ENCODE results near the gene NFATC2. TPM values are rescaled to one million over a fixed set of nuclear protein-coding genes. Genes with fewer than 3 reads are reported as not detected.

The NFATC2 gene
- polyA plus RNA-seq, 1 donor from 2014 or later = not detected

DNA sequence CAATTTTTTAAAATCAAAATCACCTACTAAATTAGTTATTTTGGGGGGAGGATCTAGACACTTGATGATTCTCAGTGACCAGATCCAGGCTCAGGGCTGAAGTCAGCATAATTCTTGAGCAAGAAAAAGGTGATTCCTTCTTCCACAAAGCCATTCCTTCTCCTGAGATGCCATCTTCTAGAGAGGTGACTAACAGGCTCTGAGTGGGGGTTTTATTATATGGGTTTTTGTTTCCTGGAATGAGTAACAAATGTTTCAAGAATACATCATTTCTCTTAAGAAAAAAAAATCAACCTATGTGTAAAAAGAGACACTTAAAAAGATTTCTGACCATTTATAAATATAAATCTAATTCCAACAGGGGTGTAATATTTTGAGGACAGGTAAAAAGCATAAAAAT lies 154.3 kb downstream of the NFATC2 start:
- no peaks in the 10 kb centered on the region for H3K27me3 ChIP-seq (ENCODE audit: insufficient read depth, low read depth, low read length)
- no peaks in the 10 kb centered on the region for H3K9me3 ChIP-seq (ENCODE audit: low read length)
- no peaks in the 10 kb centered on the region for H4K20me1 ChIP-seq (ENCODE audit: insufficient read depth)
- H3K79me2 ChIP-seq (replicated peaks; ENCODE audit: insufficient read depth, low read length) = no peaks in the 10 kb centered on the region
- H3K9me2 ChIP-seq (ENCODE audit: insufficient read depth, low read length) = no peaks in the 10 kb centered on the region
- no peak overlapping the region for H3K4me2 ChIP-seq (ENCODE audit: low read length)
- H2AFZ ChIP-seq (ENCODE audit: low read depth, low read length) = no peak overlapping the region
- H3K9ac ChIP-seq (ENCODE audit: low read length) = no peak overlapping the region
- no peaks in the 10 kb centered on the region for H3F3A ChIP-seq (ENCODE audit: insufficient read depth, low read length, poor library complexity, severe bottlenecking)
- H3K4me3 ChIP-seq (ENCODE audit: low read length) = no peak overlapping the region
- H3K36me3 ChIP-seq (ENCODE audit: insufficient read depth, low read length) = no peaks in the 10 kb centered on the region
- no peak overlapping the region for H3K27ac ChIP-seq (ENCODE audit: low read length)
- TF ChIP-seq TAF1 (IDR thresholded peaks at IDR 0.05; ENCODE audit: low read depth) (no peak), POLR2AphosphoS5 (IDR thresholded peaks at IDR 0.05) (no peak)

DNA sequence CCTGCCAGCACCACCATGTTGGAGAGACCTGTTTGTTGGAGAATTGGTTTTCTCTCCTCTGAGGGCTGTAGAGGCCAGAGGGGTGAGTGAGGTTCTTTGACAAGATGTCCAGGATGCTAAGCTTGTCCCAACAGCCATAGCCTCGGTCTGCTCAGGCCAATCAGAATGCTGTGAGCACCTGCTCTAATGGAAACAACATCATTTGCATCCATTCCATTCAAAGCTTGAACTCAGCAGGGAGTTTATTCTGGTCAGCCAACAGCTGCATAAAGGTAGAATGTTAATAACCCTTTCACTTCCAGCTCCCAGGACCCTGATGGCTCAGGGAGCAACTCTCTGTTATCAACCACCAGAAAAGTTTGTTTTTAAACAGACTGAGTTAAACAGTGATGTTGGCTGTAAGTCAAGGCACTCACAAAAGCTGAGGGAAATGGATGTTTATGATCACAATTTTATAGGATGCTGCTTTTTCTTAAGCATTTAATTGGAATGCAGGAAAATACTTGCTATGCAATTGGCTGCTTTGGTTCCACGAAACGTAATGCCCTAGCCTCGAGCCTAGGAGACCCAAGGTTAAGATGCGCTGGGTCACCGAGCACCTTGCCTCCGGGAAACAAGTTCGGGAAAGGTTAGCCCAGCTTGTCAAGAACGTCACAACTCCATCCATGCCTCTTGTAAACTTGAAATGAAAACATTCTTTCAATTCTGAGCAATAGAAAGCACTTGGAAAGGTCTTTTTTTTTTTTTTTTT lies 155.2 kb downstream of the NFATC2 start:
- Histone ChIP-seq H3F3A (ENCODE audit: insufficient read depth, low read length, poor library complexity, severe bottlenecking) (no peaks in the 10 kb centered on the region), H3K27ac (ENCODE audit: low read length) (no peak overlapping the region), H3K9ac (ENCODE audit: low read length) (no peak overlapping the region), H3K9me3 (ENCODE audit: low read length) (no peaks in the 10 kb centered on the region), H3K4me2 (ENCODE audit: low read length) (no peak overlapping the region), H3K4me3 (ENCODE audit: low read length) (no peak overlapping the region), H3K27me3 (ENCODE audit: insufficient read depth, low read depth, low read length) (no peaks in the 10 kb centered on the region), H3K36me3 (ENCODE audit: insufficient read depth, low read length) (no peaks in the 10 kb centered on the region), H3K79me2 (replicated peaks; ENCODE audit: insufficient read depth, low read length) (no peaks in the 10 kb centered on the region), H4K20me1 (ENCODE audit: insufficient read depth) (no peaks in the 10 kb centered on the region), H2AFZ (ENCODE audit: low read depth, low read length) (no peak overlapping the region), H3K9me2 (ENCODE audit: insufficient read depth, low read length) (no peaks in the 10 kb centered on the region)
- TF ChIP-seq EP300 (conservative IDR thresholded peaks at IDR 0.05; ENCODE audit: poor library complexity, severe bottlenecking) (no peak), TAF1 (IDR thresholded peaks at IDR 0.05; ENCODE audit: low read depth) (no peak), SMC3 (conservative IDR thresholded peaks at IDR 0.05; ENCODE audit: poor library complexity) (no peak)
- TF ChIP-seq, protein P1, sequence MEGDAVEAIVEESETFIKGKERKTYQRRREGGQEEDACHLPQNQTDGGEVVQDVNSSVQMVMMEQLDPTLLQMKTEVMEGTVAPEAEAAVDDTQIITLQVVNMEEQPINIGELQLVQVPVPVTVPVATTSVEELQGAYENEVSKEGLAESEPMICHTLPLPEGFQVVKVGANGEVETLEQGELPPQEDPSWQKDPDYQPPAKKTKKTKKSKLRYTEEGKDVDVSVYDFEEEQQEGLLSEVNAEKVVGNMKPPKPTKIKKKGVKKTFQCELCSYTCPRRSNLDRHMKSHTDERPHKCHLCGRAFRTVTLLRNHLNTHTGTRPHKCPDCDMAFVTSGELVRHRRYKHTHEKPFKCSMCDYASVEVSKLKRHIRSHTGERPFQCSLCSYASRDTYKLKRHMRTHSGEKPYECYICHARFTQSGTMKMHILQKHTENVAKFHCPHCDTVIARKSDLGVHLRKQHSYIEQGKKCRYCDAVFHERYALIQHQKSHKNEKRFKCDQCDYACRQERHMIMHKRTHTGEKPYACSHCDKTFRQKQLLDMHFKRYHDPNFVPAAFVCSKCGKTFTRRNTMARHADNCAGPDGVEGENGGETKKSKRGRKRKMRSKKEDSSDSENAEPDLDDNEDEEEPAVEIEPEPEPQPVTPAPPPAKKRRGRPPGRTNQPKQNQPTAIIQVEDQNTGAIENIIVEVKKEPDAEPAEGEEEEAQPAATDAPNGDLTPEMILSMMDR (IDR thresholded peaks at IDR 0.05; ENCODE audit: poor library complexity, severe bottlenecking) = no peak

DNA sequence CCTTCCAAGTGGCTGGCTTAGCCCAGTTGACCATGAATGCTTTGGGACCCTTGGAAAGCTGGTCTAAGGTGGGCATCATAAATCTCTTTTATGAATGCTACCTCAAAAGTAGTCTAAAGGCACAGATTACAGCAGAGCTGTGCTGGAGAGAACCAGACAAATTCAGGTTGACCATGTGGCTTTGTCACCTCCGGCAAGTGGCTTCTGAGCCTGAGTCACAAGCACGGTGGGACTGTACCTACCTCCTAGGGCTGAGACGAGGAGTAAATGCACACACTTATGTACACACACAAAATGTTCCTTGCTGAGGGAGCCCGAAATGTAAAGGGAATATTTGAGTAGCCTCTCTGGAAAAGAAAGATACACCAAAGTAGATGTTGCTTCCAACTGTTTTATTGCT lies 155.9 kb downstream of the NFATC2 start:
- Histone ChIP-seq H3K9ac (ENCODE audit: low read length) (no peak overlapping the region), H3K79me2 (replicated peaks; ENCODE audit: insufficient read depth, low read length) (no peaks in the 10 kb centered on the region), H3K4me3 (ENCODE audit: low read length) (no peak overlapping the region), H3K36me3 (ENCODE audit: insufficient read depth, low read length) (no peaks in the 10 kb centered on the region), H3K27ac (ENCODE audit: low read length) (no peak overlapping the region), H3K9me3 (ENCODE audit: low read length) (no peaks in the 10 kb centered on the region), H3F3A (ENCODE audit: insufficient read depth, low read length, poor library complexity, severe bottlenecking) (no peaks in the 10 kb centered on the region), H2AFZ (ENCODE audit: low read depth, low read length) (no peak overlapping the region), H3K4me2 (ENCODE audit: low read length) (no peak overlapping the region), H3K27me3 (ENCODE audit: insufficient read depth, low read depth, low read length) (no peaks in the 10 kb centered on the region), H4K20me1 (ENCODE audit: insufficient read depth) (no peaks in the 10 kb centered on the region), H3K9me2 (ENCODE audit: insufficient read depth, low read length) (no peaks in the 10 kb centered on the region)
- no peak for TF ChIP-seq TAF1 (IDR thresholded peaks at IDR 0.05; ENCODE audit: low read depth)
- no peak for TF ChIP-seq EZH2 (IDR thresholded peaks at IDR 0.05; ENCODE audit: borderline replicate concordance, insufficient read depth, low read length, poor library complexity, severe bottlenecking)
- TF ChIP-seq SMC3 (conservative IDR thresholded peaks at IDR 0.05; ENCODE audit: poor library complexity) = no peak
- TF ChIP-seq POLR2AphosphoS5 (IDR thresholded peaks at IDR 0.05) = no peak
- TF ChIP-seq, protein P1 (IDR thresholded peaks at IDR 0.05; ENCODE audit: poor library complexity, severe bottlenecking) = no peak
- no peak for TF ChIP-seq EP300 (conservative IDR thresholded peaks at IDR 0.05; ENCODE audit: poor library complexity, severe bottlenecking)
- no peak for TF ChIP-seq MXI1 (conservative IDR thresholded peaks at IDR 0.05; ENCODE audit: poor library complexity, severe bottlenecking)
- no peak for TF ChIP-seq RAD21 (conservative IDR thresholded peaks at IDR 0.05)
- TF ChIP-seq, protein P2, sequence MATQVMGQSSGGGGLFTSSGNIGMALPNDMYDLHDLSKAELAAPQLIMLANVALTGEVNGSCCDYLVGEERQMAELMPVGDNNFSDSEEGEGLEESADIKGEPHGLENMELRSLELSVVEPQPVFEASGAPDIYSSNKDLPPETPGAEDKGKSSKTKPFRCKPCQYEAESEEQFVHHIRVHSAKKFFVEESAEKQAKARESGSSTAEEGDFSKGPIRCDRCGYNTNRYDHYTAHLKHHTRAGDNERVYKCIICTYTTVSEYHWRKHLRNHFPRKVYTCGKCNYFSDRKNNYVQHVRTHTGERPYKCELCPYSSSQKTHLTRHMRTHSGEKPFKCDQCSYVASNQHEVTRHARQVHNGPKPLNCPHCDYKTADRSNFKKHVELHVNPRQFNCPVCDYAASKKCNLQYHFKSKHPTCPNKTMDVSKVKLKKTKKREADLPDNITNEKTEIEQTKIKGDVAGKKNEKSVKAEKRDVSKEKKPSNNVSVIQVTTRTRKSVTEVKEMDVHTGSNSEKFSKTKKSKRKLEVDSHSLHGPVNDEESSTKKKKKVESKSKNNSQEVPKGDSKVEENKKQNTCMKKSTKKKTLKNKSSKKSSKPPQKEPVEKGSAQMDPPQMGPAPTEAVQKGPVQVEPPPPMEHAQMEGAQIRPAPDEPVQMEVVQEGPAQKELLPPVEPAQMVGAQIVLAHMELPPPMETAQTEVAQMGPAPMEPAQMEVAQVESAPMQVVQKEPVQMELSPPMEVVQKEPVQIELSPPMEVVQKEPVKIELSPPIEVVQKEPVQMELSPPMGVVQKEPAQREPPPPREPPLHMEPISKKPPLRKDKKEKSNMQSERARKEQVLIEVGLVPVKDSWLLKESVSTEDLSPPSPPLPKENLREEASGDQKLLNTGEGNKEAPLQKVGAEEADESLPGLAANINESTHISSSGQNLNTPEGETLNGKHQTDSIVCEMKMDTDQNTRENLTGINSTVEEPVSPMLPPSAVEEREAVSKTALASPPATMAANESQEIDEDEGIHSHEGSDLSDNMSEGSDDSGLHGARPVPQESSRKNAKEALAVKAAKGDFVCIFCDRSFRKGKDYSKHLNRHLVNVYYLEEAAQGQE (IDR thresholded peaks at IDR 0.05; ENCODE audit: borderline replicate concordance) = no peak
